ENCODE data around the gene CDYL. TPM values are rescaled to one million over a fixed set of nuclear protein-coding genes. Genes with fewer than 3 reads are reported as not detected.

The CDYL gene
- total RNA-seq, 1 donor from 2014 or later: 104 TPM

GRCh38 chr6:4943716-4944115, 167.5 kb downstream of the CDYL start:
- TF ChIP-seq CTCF (IDR thresholded peaks at IDR 0.05; ENCODE audit: unreplicated experiment): no peak
- peaks cover 22% of the 10 kb centered on the region for H3K36me3 Mint-ChIP-seq
- no peak overlapping the region for H3K4me3 Mint-ChIP-seq
- H3K4me1 Mint-ChIP-seq: peaks cover 32% of the 10 kb centered on the region
- no peaks in the 10 kb centered on the region for H3K9me3 Mint-ChIP-seq
- DNase-seq (ENCODE audit: low spot score in 2 of 2, unreplicated experiment in 2 of 2): no peak
- H3K27me3 Mint-ChIP-seq (ENCODE audit: low read depth): no peaks in the 10 kb centered on the region
- no peak overlapping the region for H3K27ac Mint-ChIP-seq

- Mint-ChIP-seq H3K27me3 (ENCODE audit: low read depth) (no peaks in the 10 kb centered on the region), H3K4me3 (no peak overlapping the region), H3K4me1 (peaks cover 30% of the 10 kb centered on the region), H3K9me3 (no peaks in the 10 kb centered on the region), H3K36me3 (peaks cover 22% of the 10 kb centered on the region), H3K27ac (no peak overlapping the region)
- TF ChIP-seq CTCF (IDR thresholded peaks at IDR 0.05; ENCODE audit: unreplicated experiment): no peak
- peak in 1 of 2 experiments; percentile 11 for DNase-seq (ENCODE audit: low spot score in 2 of 2, unreplicated experiment in 2 of 2)
Observed at GRCh38 chr6:4944325-4944724, 168.1 kb downstream of the CDYL start.

- peaks cover 16% of the 10 kb centered on the region for H3K4me1 Mint-ChIP-seq
- no peak overlapping the region for H3K27ac Mint-ChIP-seq
- no peak for TF ChIP-seq CTCF (IDR thresholded peaks at IDR 0.05; ENCODE audit: unreplicated experiment)
- no peaks in the 10 kb centered on the region for H3K27me3 Mint-ChIP-seq (ENCODE audit: low read depth)
- H3K36me3 Mint-ChIP-seq: peaks cover 38% of the 10 kb centered on the region
- H3K4me3 Mint-ChIP-seq: no peak overlapping the region
- peak in 1 of 2 experiments; percentile 17 for DNase-seq (ENCODE audit: low spot score in 2 of 2, unreplicated experiment in 2 of 2)
- no peaks in the 10 kb centered on the region for H3K9me3 Mint-ChIP-seq
Observed at GRCh38 chr6:4946521-4946920, 170.3 kb downstream of the CDYL start.

GRCh38 chr6:4947716-4948115, 171.5 kb downstream of the CDYL start:
- Mint-ChIP-seq H3K27me3 (ENCODE audit: low read depth) (no peaks in the 10 kb centered on the region), H3K27ac (no peak overlapping the region), H3K9me3 (no peaks in the 10 kb centered on the region), H3K4me3 (no peak overlapping the region), H3K36me3 (peaks cover 49% of the 10 kb centered on the region), H3K4me1 (peaks cover 5% of the 10 kb centered on the region)
- DNase-seq (ENCODE audit: low spot score in 2 of 2, unreplicated experiment in 2 of 2): no peak
- TF ChIP-seq CTCF (IDR thresholded peaks at IDR 0.05; ENCODE audit: unreplicated experiment): no peak

GRCh38 chr6:4948781-4949450, 172.7 kb downstream of the CDYL start:
- Mint-ChIP-seq H3K27ac (no peak overlapping the region), H3K27me3 (ENCODE audit: low read depth) (no peaks in the 10 kb centered on the region), H3K4me3 (no peak overlapping the region), H3K9me3 (no peaks in the 10 kb centered on the region), H3K4me1 (no peaks in the 10 kb centered on the region), H3K36me3 (peaks cover 53% of the 10 kb centered on the region)
- TF ChIP-seq CTCF (IDR thresholded peaks at IDR 0.05; ENCODE audit: unreplicated experiment): no peak
- peak in 1 of 2 experiments; percentile 21 for DNase-seq (ENCODE audit: low spot score in 2 of 2, unreplicated experiment in 2 of 2)
